ENCODE measurements around the gene CNTN4.

GRCh38 chr3:2856138-2857133, 757.8 kb downstream of the CNTN4 start:
- TF ChIP-seq POLR2A (IDR thresholded peaks at IDR 0.05) (no peak), CTCF (IDR thresholded peaks at IDR 0.05) (no peak)

Data from body of pancreas (tissue), 4 donors.